Islet of Langerhans (tissue), 1 donor: ENCODE data around the gene ALK.

Experiments used
- FAIRE-seq: peaks from one replicate; lab custom pipeline; 2011; peaks lifted over from hg19 to GRCh38; lab: Jason Lieb, UNC

ALK gene

GRCh38 chr2:29397039-29397438 is 524.3 kb downstream of the ALK start:
- FAIRE-seq, result no peak

GRCh38 chr2:29394981-29395350 is 526.4 kb downstream of the ALK start:
- FAIRE-seq, result no peak

- no peak for FAIRE-seq
These were observed 526.9 kb downstream of the ALK start for GRCh38 chr2:29394311-29394980.

- no peak for FAIRE-seq
These were observed 527.7 kb downstream of the ALK start for GRCh38 chr2:29393676-29394075.

- FAIRE-seq, result no peak
These were observed 528.6 kb downstream of the ALK start for GRCh38 chr2:29392774-29393173.

GRCh38 chr2:29390136-29390535 is 531.2 kb downstream of the ALK start:
- no peak for FAIRE-seq

GRCh38 chr2:29389686-29390085 is 531.7 kb downstream of the ALK start:
- no peak for FAIRE-seq

GRCh38 chr2:29388071-29388470 is 533.3 kb downstream of the ALK start:
- FAIRE-seq, result no peak

GRCh38 chr2:29382486-29382885 is 538.9 kb downstream of the ALK start:
- no peak for FAIRE-seq

- no peak for FAIRE-seq
These were observed 543.6 kb downstream of the ALK start for GRCh38 chr2:29377788-29378187.

- no peak for FAIRE-seq
These were observed 544.8 kb downstream of the ALK start for GRCh38 chr2:29376541-29376940.

GRCh38 chr2:29375843-29376242 is 545.5 kb downstream of the ALK start:
- no peak for FAIRE-seq

- peak; percentile 69 for FAIRE-seq
These were observed 546.6 kb downstream of the ALK start for GRCh38 chr2:29374823-29375222.

- no peak for FAIRE-seq
These were observed 547.5 kb downstream of the ALK start for GRCh38 chr2:29373870-29374269.

GRCh38 chr2:29372185-29372584 is 549.2 kb downstream of the ALK start:
- no peak for FAIRE-seq

GRCh38 chr2:29370581-29371125 is 550.7 kb downstream of the ALK start:
- FAIRE-seq, result no peak

GRCh38 chr2:29370173-29370572 is 551.2 kb downstream of the ALK start:
- FAIRE-seq, result no peak

- FAIRE-seq, result no peak
These were observed 552.7 kb downstream of the ALK start for GRCh38 chr2:29368659-29369040.

- FAIRE-seq, result no peak
These were observed 553.3 kb downstream of the ALK start for GRCh38 chr2:29367986-29368658.

- FAIRE-seq, result no peak
These were observed 558.3 kb downstream of the ALK start for GRCh38 chr2:29363111-29363510.

GRCh38 chr2:29361231-29361630 is 560.2 kb downstream of the ALK start:
- no peak for FAIRE-seq

GRCh38 chr2:29360016-29360784 is 561.2 kb downstream of the ALK start:
- no peak for FAIRE-seq

GRCh38 chr2:29353403-29353991 is 567.9 kb downstream of the ALK start:
- no peak for FAIRE-seq
